ENCODE measurements around the gene RPL27A. TPM values are rescaled to one million over a fixed set of nuclear protein-coding genes. Genes with fewer than 3 reads are reported as not detected.

The RPL27A gene
- total and polyA plus RNA-seq, 2 donors (not counting 1 experiment from before 2014, with no cell fraction given), result 1,009 to 1,473 TPM

DNA sequence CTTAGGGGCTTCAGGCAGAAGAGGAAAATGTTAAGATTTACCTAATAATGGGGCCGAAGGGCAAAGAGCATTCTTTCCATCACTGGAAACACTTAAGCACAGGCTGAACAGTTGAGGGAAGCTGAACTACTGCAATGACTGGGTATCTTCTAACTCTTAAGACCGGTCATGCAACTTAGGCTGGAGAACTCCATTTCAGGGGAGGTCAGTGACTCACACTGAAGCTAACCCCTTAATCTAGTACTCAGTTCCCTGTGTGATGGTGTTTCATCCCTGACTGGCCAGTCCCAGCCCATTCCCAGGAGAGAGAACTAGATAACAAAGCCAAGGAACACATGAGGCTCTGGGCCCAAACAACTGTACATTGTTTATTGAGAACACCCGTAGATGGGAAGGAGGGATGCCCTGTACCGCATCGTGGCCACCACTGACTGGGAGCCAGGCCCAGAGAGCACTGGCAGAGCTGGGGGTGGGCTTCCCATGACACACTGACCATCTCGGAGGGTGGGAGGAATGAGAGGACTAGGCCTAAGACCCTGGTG is 10.5 kb downstream of the RPL27A start:
- peaks cover 10 to 13% of the 10 kb centered on the region in 2 donors for H3K4me1 ChIP-seq (ENCODE audit: control insufficient read depth in 2 of 2, insufficient read depth in 2 of 2, low read length in 2 of 2)
- peaks cover 21% of the 10 kb centered on the region for H3K4me1 Mint-ChIP-seq
- no peak overlapping the region for H3K4me3 ChIP-seq (ENCODE audit: control extremely low read depth in 1 of 5, extremely low read depth in 1 of 5, insufficient read depth in 1 of 5, low read depth in 2 of 5, low read length in 4 of 5)
- 98% methylated on average over 6 of the region's 6 CpGs for WGBS (ENCODE audit: insufficient coverage)
- no peaks in the 10 kb centered on the region for H3K27me3 Mint-ChIP-seq
- H3K79me2 ChIP-seq (ENCODE audit: control insufficient read depth, insufficient read depth, low read length), result peaks cover 29% of the 10 kb centered on the region
- H4K20me1 ChIP-seq (ENCODE audit: control insufficient read depth, insufficient read depth, low read length, poor library complexity, severe bottlenecking), result no peaks in the 10 kb centered on the region
- no peaks in the 10 kb centered on the region for H3K36me3 ChIP-seq (replicated peaks in 1 of 2; ENCODE audit: control extremely low read depth in 1 of 2, control insufficient read depth in 1 of 2, extremely low read depth in 1 of 2, insufficient read depth in 2 of 2, low read length in 1 of 2)
- no peak overlapping the region for H3K27ac Mint-ChIP-seq
- ChIA-PET POLR2A (no interaction called here), CTCF (no interaction called here)
- no peaks in the 10 kb centered on the region for H3K9me3 ChIP-seq (ENCODE audit: control extremely low read depth in 1 of 3, control insufficient read depth in 2 of 3, insufficient read depth in 1 of 3, low read length in 2 of 3)
- TF ChIP-seq EZH2 (IDR thresholded peaks at IDR 0.05; ENCODE audit: borderline replicate concordance, insufficient read depth, low read depth, low read length, poor library complexity, severe bottlenecking), result no peak
- TF ChIP-seq, protein P1, sequence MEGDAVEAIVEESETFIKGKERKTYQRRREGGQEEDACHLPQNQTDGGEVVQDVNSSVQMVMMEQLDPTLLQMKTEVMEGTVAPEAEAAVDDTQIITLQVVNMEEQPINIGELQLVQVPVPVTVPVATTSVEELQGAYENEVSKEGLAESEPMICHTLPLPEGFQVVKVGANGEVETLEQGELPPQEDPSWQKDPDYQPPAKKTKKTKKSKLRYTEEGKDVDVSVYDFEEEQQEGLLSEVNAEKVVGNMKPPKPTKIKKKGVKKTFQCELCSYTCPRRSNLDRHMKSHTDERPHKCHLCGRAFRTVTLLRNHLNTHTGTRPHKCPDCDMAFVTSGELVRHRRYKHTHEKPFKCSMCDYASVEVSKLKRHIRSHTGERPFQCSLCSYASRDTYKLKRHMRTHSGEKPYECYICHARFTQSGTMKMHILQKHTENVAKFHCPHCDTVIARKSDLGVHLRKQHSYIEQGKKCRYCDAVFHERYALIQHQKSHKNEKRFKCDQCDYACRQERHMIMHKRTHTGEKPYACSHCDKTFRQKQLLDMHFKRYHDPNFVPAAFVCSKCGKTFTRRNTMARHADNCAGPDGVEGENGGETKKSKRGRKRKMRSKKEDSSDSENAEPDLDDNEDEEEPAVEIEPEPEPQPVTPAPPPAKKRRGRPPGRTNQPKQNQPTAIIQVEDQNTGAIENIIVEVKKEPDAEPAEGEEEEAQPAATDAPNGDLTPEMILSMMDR (IDR thresholded peaks at IDR 0.05), result no peak
- ATAC-seq (ENCODE audit: low read depth), result no peak
- H2AFZ ChIP-seq (ENCODE audit: insufficient read depth, low read depth, low read length, poor library complexity, severe bottlenecking), result no peak overlapping the region
- no peak overlapping the region for H3K9ac ChIP-seq (ENCODE audit: low read length)
- H3K27ac ChIP-seq (ENCODE audit: low read length in 2 of 2), result no peak overlapping the region
- no peak overlapping the region for H3K4me3 Mint-ChIP-seq
- DNase-seq, result no peak
- H3K9me3 Mint-ChIP-seq (ENCODE audit: insufficient read depth), result no peaks in the 10 kb centered on the region
- H3K27me3 ChIP-seq (replicated peaks in 1 of 4; ENCODE audit: control extremely low read depth in 1 of 4, control insufficient read depth in 3 of 4, insufficient read depth in 4 of 4, low read length in 3 of 4), result no peaks in the 10 kb centered on the region
- intact Hi-C loops (cut with micrococcal nuclease), result no loop called here
- H3K4me2 ChIP-seq (replicated peaks; ENCODE audit: low read depth, low read length, poor library complexity, severe bottlenecking), result no peak overlapping the region

DNA sequence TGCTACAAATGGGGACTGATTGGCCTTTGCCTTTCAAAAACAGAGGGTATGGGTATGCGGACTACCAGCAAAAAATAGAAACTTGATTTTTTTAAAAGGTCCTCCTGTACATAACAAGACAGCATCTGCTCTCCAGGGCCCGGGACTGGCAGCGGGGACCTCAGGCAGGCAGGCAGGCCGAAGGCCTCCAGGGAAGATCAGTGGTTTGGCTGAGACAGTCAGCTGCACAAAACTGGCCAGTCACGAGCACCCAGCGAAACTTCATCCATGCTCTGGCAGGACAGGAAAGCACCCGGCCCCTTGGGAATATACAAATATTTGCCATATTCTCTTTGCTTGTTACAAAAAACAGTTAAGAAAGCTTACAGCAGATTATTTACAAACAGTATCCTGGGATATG is 11.0 kb downstream of the RPL27A start:
- Histone ChIP-seq H3K9ac (ENCODE audit: low read length) (no peak overlapping the region), H3K4me3 (ENCODE audit: control extremely low read depth in 1 of 5, extremely low read depth in 1 of 5, insufficient read depth in 1 of 5, low read depth in 2 of 5, low read length in 4 of 5) (no peak overlapping the region), H3K36me3 (replicated peaks in 1 of 2; ENCODE audit: control extremely low read depth in 1 of 2, control insufficient read depth in 1 of 2, extremely low read depth in 1 of 2, insufficient read depth in 2 of 2, low read length in 1 of 2) (no peaks in the 10 kb centered on the region), H3K27ac (ENCODE audit: low read length in 2 of 2) (no peak overlapping the region), H4K20me1 (ENCODE audit: control insufficient read depth, insufficient read depth, low read length, poor library complexity, severe bottlenecking) (no peaks in the 10 kb centered on the region), H3K79me2 (ENCODE audit: control insufficient read depth, insufficient read depth, low read length) (peaks cover 29% of the 10 kb centered on the region), H3K4me1 (ENCODE audit: control insufficient read depth in 2 of 2, insufficient read depth in 2 of 2, low read length in 2 of 2) (peaks cover 6 to 8% of the 10 kb centered on the region in 2 donors), H3K9me3 (ENCODE audit: control extremely low read depth in 1 of 3, control insufficient read depth in 2 of 3, insufficient read depth in 1 of 3, low read length in 2 of 3) (no peaks in the 10 kb centered on the region), H3K4me2 (replicated peaks; ENCODE audit: low read depth, low read length, poor library complexity, severe bottlenecking) (no peak overlapping the region), H2AFZ (ENCODE audit: insufficient read depth, low read depth, low read length, poor library complexity, severe bottlenecking) (no peak overlapping the region), H3K27me3 (replicated peaks in 1 of 4; ENCODE audit: control extremely low read depth in 1 of 4, control insufficient read depth in 3 of 4, insufficient read depth in 4 of 4, low read length in 3 of 4) (no peaks in the 10 kb centered on the region)
- no peaks in the 10 kb centered on the region for H3K27me3 Mint-ChIP-seq
- DNase-seq (no peak), ATAC-seq (ENCODE audit: low read depth) (no peak)
- no peak overlapping the region for H3K4me3 Mint-ChIP-seq
- H3K27ac Mint-ChIP-seq, result no peak overlapping the region
- no peak for TF ChIP-seq EZH2 (IDR thresholded peaks at IDR 0.05; ENCODE audit: borderline replicate concordance, insufficient read depth, low read depth, low read length, poor library complexity, severe bottlenecking)
- TF ChIP-seq, protein P1 (IDR thresholded peaks at IDR 0.05), result no peak
- H3K4me1 Mint-ChIP-seq, result peaks cover 16% of the 10 kb centered on the region
- no peaks in the 10 kb centered on the region for H3K9me3 Mint-ChIP-seq (ENCODE audit: insufficient read depth)
- ChIA-PET CTCF (no interaction called here), POLR2A (no interaction called here)
- intact Hi-C loops (cut with micrococcal nuclease), result no loop called here
- 95% methylated on average over 5 of the region's 7 CpGs for WGBS (ENCODE audit: insufficient coverage)

All from B cell (primary cell).